GM12878 (cell line): ENCODE measurements around the gene PHC3. TPM values are rescaled to one million over a fixed set of nuclear protein-coding genes. Genes with fewer than 3 reads are reported as not detected.

Experiments used
- CHD2 ChIP-seq: IDR thresholded peaks from 2 replicates; pipeline ENCODE4 v1.6.1; 2011; ENCODE audit warnings: low read depth, low read length, improper control_type of control experiment, borderline replicate concordance
- EED ChIP-seq: sonication (generic); IDR thresholded peaks from 2 replicates; pipeline ENCODE4 v1.6.1; 2016; ENCODE audit warnings: antibody characterized with exemption, low read depth
- ESRRA ChIP-seq: IDR thresholded peaks from 2 replicates; pipeline ENCODE4 v1.6.1; 2012; ENCODE audit warnings: mild to moderate bottlenecking, low read length, improper control_type of control experiment
- ETV6 ChIP-seq, 2 experiments: fragments of 450-650 bp in 1 of 2; IDR thresholded peaks in 1 of 2; conservative IDR thresholded peaks in 1 of 2; 2 replicates each; pipeline ENCODE4 v1.6.1; 2014; ENCODE audit warnings: antibody characterized with exemption in 1 of 2, borderline replicate concordance in 1 of 2, low read depth in 1 of 2, mild to moderate bottlenecking in 1 of 2, moderate library complexity in 1 of 2
- FOS ChIP-seq: IDR thresholded peaks from 3 replicates; pipeline ENCODE4 v1.6.1; 2011; ENCODE audit warnings: borderline replicate concordance; ENCODE audit not compliant: insufficient read length; ENCODE audit errors: extremely low read depth
- HDAC2 ChIP-seq: fragments of 200-600 bp; sonication (generic); IDR thresholded peaks from 2 replicates; pipeline ENCODE4 v1.6.1; 2017
- IKZF1 ChIP-seq: fragments of 450-650 bp; conservative IDR thresholded peaks from 2 replicates; pipeline ENCODE4 v1.6.1; 2017; ENCODE audit warnings: antibody characterized with exemption, mild to moderate bottlenecking
- NFIC ChIP-seq: IDR thresholded peaks from 2 replicates; pipeline ENCODE4 v1.6.1; 2012; ENCODE audit warnings: low read depth, mild to moderate bottlenecking, inconsistent platforms, low read length, moderate library complexity
- NFYB ChIP-seq: IDR thresholded peaks from 2 replicates; pipeline ENCODE4 v1.6.1; 2011; ENCODE audit warnings: low read depth, mild to moderate bottlenecking, low read length, improper control_type of control experiment, moderate library complexity; ENCODE audit not compliant: insufficient read depth
- PAX5 ChIP-seq: IDR thresholded peaks from 2 replicates; pipeline ENCODE4 v1.6.1; 2011; ENCODE audit warnings: low read depth, low read length, borderline replicate concordance
- RELA ChIP-seq: fragments of 450-650 bp; IDR thresholded peaks from 2 replicates; pipeline ENCODE4 v1.8.0; 2014; ENCODE audit warnings: borderline replicate concordance; ENCODE audit not compliant: partially characterized antibody
- RUNX3 ChIP-seq: IDR thresholded peaks from 2 replicates; pipeline ENCODE4 v1.6.1; 2012; ENCODE audit warnings: low read length, inconsistent platforms
- SIN3A ChIP-seq: IDR thresholded peaks from 2 replicates; pipeline ENCODE4 v1.6.1; 2012; ENCODE audit warnings: low read depth, low read length, improper control_type of control experiment
- SIX5 ChIP-seq: IDR thresholded peaks from 2 replicates; pipeline ENCODE4 v1.6.1; 2011; ENCODE audit warnings: mild to moderate bottlenecking, low read depth, low read length, moderate library complexity; ENCODE audit not compliant: severe bottlenecking
- STAT1 ChIP-seq: fragments of 450-650 bp; conservative IDR thresholded peaks from 2 replicates; pipeline ENCODE4 v1.6.1; 2014; ENCODE audit warnings: antibody characterized with exemption, mild to moderate bottlenecking
- TARDBP ChIP-seq: IDR thresholded peaks from 2 replicates; pipeline ENCODE4 v1.6.1; 2016; ENCODE audit warnings: borderline replicate concordance
- TBL1XR1 ChIP-seq: IDR thresholded peaks from 2 replicates; pipeline ENCODE4 v1.6.1; 2012; ENCODE audit warnings: low read depth, low read length, improper control_type of control experiment
- TCF12 ChIP-seq: IDR thresholded peaks from 2 replicates; pipeline ENCODE4 v1.6.1; 2011; ENCODE audit warnings: low read depth, mild to moderate bottlenecking, low read length
- ZNF274 ChIP-seq: IDR thresholded peaks from one replicate; pipeline ENCODE4 v1.8.0; 2011; ENCODE audit not compliant: insufficient read length, insufficient read depth
- polyA plus RNA-seq, 11 experiments: library from polyadenylated mRNA; depleted of rRNA in 4 of 11; unstranded in 6 of 11; stranded (reverse) in 5 of 11; fragments of >200 nt; fragmentation: Nextera tagmentation in 4 of 11; fragmentation: Illumina TruSeq in 1 of 11; extraction: Ambion mirVana in 4 of 11; extraction: Trizol in 1 of 11; gene quantifications; 1 replicate in 1 of 11; 2 replicates in 10 of 11; pipeline versions ENCODE4 v1.2.1 to v1.2.3, GENCODE V29; 2011 to 2016; ENCODE audit warnings: inconsistent platforms in 2 of 11, missing spikeins in 2 of 11, low read depth in 1 of 11
- total RNA-seq, 4 experiments: library from RNA; depleted of rRNA in 3 of 4; stranded (reverse); fragments of >200 nt in 3 of 4; fragmentation: Illumina TruSeq in 1 of 4; extraction: Trizol in 1 of 4; gene quantifications; 2 replicates each; pipeline versions ENCODE4 v1.2.1 to v1.2.3, GENCODE V29; 2013 to 2021
- TF ChIP-seq, protein P1 (sequence below): IDR thresholded peaks from 2 replicates; pipeline ENCODE4 v1.6.1; 2012; ENCODE audit warnings: improper control_type of control experiment, low read depth, low read length; ENCODE audit not compliant: insufficient replicate concordance
- TF ChIP-seq, protein P2 (sequence below): IDR thresholded peaks from 2 replicates; pipeline ENCODE4 v1.6.1; 2012; ENCODE audit warnings: low read depth, low read length, improper control_type of control experiment
- TF ChIP-seq, protein P3 (sequence below): IDR thresholded peaks from 2 replicates; pipeline ENCODE4 v1.6.1; 2011; ENCODE audit warnings: borderline replicate concordance, low read depth, mild to moderate bottlenecking, moderate library complexity, low read length; ENCODE audit not compliant: insufficient read depth, poor library complexity, severe bottlenecking

Gene PHC3
- total and polyA plus RNA-seq, 10 of the 15 experiments (the other 5 are each of a cell fraction or from before 2014, with no cell fraction given): 3.3 to 62.3 (median 22.1) TPM

DNA sequence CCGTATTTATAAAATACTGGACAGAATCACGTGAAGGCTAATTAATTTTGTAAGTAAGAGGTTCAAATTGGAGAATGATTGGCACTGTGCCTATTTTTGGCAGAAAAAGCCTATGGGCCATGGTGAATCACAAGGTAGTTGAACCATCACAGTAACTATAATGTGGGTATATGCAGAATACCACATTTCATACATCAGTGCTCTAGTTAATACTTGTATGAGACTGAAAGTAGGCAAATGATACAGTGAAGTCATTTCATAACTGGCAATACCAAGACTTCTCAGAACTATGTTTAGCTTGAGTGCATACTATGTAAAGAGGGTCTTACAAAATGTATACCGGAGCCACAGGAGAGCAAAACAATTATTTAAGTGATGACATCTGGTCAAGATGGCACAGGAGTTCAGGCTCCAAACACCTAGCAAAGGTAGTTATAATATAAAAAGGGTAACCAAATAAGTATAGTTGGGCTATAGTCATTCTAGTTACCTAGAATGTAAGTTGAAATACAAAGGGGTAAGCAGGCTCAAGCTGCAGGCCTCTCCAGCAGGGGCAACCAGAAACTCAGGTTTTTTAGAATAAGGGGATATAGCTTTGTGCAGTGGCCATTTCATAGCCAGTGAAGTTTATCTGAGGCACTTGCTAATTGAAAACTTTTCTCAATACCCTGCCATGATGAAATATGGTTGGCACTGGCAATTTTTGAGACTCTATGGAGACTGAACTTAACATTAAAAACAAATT is 124.7 kb downstream of the PHC3 start (continued):
- TF ChIP-seq SIX5 (no peak), NFYB (no peak), IKZF1 (no peak), STAT1 (no peak), TARDBP (no peak), FOS (no peak), SIN3A (no peak), NFIC (peak; percentile 98), PAX5 (peak; percentile 96), ZNF274 (no peak), EED (peak; percentile 74; the same call in 1 of the 2 replicates), HDAC2 (no peak), RELA (no peak), CHD2 (no peak), TBL1XR1 (no peak), RUNX3 (peak; percentile 98), ESRRA (no peak), ETV6 (conservative IDR thresholded peaks at IDR 0.05 in 1 of 2, IDR thresholded peaks at IDR 0.05 in 1 of 2; ENCODE audit: borderline replicate concordance in 1 of 2, low read depth in 1 of 2) (peak in 1 of 2 experiments; percentile 70; a peak in 1 of 4 replicates), TCF12 (no peak)
- TF ChIP-seq, protein P1, sequence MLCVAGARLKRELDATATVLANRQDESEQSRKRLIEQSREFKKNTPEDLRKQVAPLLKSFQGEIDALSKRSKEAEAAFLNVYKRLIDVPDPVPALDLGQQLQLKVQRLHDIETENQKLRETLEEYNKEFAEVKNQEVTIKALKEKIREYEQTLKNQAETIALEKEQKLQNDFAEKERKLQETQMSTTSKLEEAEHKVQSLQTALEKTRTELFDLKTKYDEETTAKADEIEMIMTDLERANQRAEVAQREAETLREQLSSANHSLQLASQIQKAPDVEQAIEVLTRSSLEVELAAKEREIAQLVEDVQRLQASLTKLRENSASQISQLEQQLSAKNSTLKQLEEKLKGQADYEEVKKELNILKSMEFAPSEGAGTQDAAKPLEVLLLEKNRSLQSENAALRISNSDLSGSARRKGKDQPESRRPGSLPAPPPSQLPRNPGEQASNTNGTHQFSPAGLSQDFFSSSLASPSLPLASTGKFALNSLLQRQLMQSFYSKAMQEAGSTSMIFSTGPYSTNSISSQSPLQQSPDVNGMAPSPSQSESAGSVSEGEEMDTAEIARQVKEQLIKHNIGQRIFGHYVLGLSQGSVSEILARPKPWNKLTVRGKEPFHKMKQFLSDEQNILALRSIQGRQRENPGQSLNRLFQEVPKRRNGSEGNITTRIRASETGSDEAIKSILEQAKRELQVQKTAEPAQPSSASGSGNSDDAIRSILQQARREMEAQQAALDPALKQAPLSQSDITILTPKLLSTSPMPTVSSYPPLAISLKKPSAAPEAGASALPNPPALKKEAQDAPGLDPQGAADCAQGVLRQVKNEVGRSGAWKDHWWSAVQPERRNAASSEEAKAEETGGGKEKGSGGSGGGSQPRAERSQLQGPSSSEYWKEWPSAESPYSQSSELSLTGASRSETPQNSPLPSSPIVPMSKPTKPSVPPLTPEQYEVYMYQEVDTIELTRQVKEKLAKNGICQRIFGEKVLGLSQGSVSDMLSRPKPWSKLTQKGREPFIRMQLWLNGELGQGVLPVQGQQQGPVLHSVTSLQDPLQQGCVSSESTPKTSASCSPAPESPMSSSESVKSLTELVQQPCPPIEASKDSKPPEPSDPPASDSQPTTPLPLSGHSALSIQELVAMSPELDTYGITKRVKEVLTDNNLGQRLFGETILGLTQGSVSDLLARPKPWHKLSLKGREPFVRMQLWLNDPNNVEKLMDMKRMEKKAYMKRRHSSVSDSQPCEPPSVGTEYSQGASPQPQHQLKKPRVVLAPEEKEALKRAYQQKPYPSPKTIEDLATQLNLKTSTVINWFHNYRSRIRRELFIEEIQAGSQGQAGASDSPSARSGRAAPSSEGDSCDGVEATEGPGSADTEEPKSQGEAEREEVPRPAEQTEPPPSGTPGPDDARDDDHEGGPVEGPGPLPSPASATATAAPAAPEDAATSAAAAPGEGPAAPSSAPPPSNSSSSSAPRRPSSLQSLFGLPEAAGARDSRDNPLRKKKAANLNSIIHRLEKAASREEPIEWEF: no peak
- TF ChIP-seq, protein P2, sequence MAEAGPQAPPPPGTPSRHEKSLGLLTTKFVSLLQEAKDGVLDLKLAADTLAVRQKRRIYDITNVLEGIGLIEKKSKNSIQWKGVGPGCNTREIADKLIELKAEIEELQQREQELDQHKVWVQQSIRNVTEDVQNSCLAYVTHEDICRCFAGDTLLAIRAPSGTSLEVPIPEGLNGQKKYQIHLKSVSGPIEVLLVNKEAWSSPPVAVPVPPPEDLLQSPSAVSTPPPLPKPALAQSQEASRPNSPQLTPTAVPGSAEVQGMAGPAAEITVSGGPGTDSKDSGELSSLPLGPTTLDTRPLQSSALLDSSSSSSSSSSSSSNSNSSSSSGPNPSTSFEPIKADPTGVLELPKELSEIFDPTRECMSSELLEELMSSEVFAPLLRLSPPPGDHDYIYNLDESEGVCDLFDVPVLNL: no peak
- TF ChIP-seq, protein P3, sequence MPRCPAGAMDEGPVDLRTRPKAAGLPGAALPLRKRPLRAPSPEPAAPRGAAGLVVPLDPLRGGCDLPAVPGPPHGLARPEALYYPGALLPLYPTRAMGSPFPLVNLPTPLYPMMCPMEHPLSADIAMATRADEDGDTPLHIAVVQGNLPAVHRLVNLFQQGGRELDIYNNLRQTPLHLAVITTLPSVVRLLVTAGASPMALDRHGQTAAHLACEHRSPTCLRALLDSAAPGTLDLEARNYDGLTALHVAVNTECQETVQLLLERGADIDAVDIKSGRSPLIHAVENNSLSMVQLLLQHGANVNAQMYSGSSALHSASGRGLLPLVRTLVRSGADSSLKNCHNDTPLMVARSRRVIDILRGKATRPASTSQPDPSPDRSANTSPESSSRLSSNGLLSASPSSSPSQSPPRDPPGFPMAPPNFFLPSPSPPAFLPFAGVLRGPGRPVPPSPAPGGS: peak; percentile 48
